NT2/D1 (cell line): ENCODE results near the gene WSCD1.

Experiments used
- YY1 ChIP-seq: IDR thresholded peaks from 2 replicates; pipeline ENCODE4 v1.6.1; 2011; ENCODE audit not compliant: insufficient read length, insufficient read depth
- ZNF274 ChIP-seq: IDR thresholded peaks from 2 replicates; pipeline ENCODE4 v1.6.1; 2011; ENCODE audit warnings: mild to moderate bottlenecking, low read depth, low read length

GRCh38 chr17:6072157-6072556 is 2.0 kb downstream of the WSCD1 start:
- no peak for TF ChIP-seq YY1
- TF ChIP-seq ZNF274, result no peak
